ENCODE data around the gene EFHC1. TPM values are rescaled to one million over a fixed set of nuclear protein-coding genes. Genes with fewer than 3 reads are reported as not detected.

The EFHC1 gene
- total and polyA plus RNA-seq, 3 donors from 2014 or later, result 41.8 to 133 (median 62.9) TPM

- intact Hi-C loops (cut with DNase I; ENCODE audit: low total_unique reads), result loop anchor here (10.0 kb wide), 1 partner anchor 106 kb away; the partner anchor contains the start of gene MCM3
Measured at GRCh38 chr6:52390361-52390727, 29.8 kb upstream of the EFHC1 start.

GRCh38 chr6:52391599-52391998, 28.5 kb upstream of the EFHC1 start:
- no peak for TF ChIP-seq CTCF (IDR thresholded peaks at IDR 0.05)
- TF ChIP-seq POLR2A (IDR thresholded peaks at IDR 0.05), result no peak
- Histone ChIP-seq H3K27ac (no peak overlapping the region), H3K27me3 (no peaks in the 10 kb centered on the region), H3K4me1 (peaks cover 10% of the 10 kb centered on the region), H3K36me3 (ENCODE audit: low read depth, missing control alignments) (no peaks in the 10 kb centered on the region), H3K4me3 (no peak overlapping the region), H3K9me3 (no peaks in the 10 kb centered on the region)
- no peak for DNase-seq
- WGBS, 2 donors, result 84 to 94% methylated on average over 1 of the region's 1 CpG
- intact Hi-C loops (cut with DNase I; ENCODE audit: low total_unique reads), result loop anchor here (10.0 kb wide), 1 partner anchor 107 kb away; the partner anchor contains the start of gene MCM3

More at GRCh38 chr6:52390361-52390727, 29.8 kb upstream of the EFHC1 start:
- Histone ChIP-seq H3K36me3 (ENCODE audit: low read depth, missing control alignments) (no peaks in the 10 kb centered on the region), H3K4me1 (peaks cover 10% of the 10 kb centered on the region), H3K9me3 (no peaks in the 10 kb centered on the region), H3K27me3 (no peaks in the 10 kb centered on the region), H3K27ac (no peak overlapping the region), H3K4me3 (no peak overlapping the region)
- DNase-seq, result no peak
- TF ChIP-seq CTCF (IDR thresholded peaks at IDR 0.05) (no peak), POLR2A (IDR thresholded peaks at IDR 0.05) (no peak)
- 75 to 84% methylated on average over 4 of the region's 4 CpGs for WGBS, 2 donors

GRCh38 chr6:52392944-52393343, 27.2 kb upstream of the EFHC1 start:
- H3K4me3 ChIP-seq, result no peak overlapping the region
- H3K9me3 ChIP-seq, result no peaks in the 10 kb centered on the region
- H3K4me1 ChIP-seq, result peaks cover 10% of the 10 kb centered on the region
- no peak overlapping the region for H3K27ac ChIP-seq
- TF ChIP-seq POLR2A (IDR thresholded peaks at IDR 0.05) (no peak), CTCF (IDR thresholded peaks at IDR 0.05) (no peak)
- DNase-seq, result no peak
- WGBS, 2 donors, result 73 to 89% methylated on average over 1 of the region's 1 CpG
- no peaks in the 10 kb centered on the region for H3K27me3 ChIP-seq
- H3K36me3 ChIP-seq (ENCODE audit: low read depth, missing control alignments), result no peaks in the 10 kb centered on the region
- intact Hi-C loops (cut with DNase I; ENCODE audit: low total_unique reads), result loop anchor here (10.0 kb wide), 1 partner anchor 108 kb away; the partner anchor contains the start of gene MCM3

GRCh38 chr6:52393780-52394179, 26.4 kb upstream of the EFHC1 start:
- 94 to 100% methylated on average over 1 of the region's 1 CpG for whole genome bisulfite sequencing, 2 donors
- no peak overlapping the region for H3K27ac ChIP-seq
- DNase-seq, result no peak
- no peaks in the 10 kb centered on the region for H3K36me3 ChIP-seq (ENCODE audit: low read depth, missing control alignments)
- H3K9me3 ChIP-seq, result no peaks in the 10 kb centered on the region
- H3K27me3 ChIP-seq, result no peaks in the 10 kb centered on the region
- H3K4me1 ChIP-seq, result peaks cover 10% of the 10 kb centered on the region
- no peak for TF ChIP-seq CTCF (IDR thresholded peaks at IDR 0.05)
- no peak for TF ChIP-seq POLR2A (IDR thresholded peaks at IDR 0.05)
- H3K4me3 ChIP-seq, result no peak overlapping the region
- intact Hi-C loops (cut with DNase I; ENCODE audit: low total_unique reads), result loop anchor here (10.0 kb wide), 1 partner anchor 109 kb away; the partner anchor contains the start of gene MCM3

- Histone ChIP-seq H3K36me3 (ENCODE audit: low read depth, missing control alignments) (no peaks in the 10 kb centered on the region), H3K4me1 (peaks cover 10% of the 10 kb centered on the region), H3K4me3 (no peak overlapping the region), H3K27me3 (no peaks in the 10 kb centered on the region), H3K9me3 (no peaks in the 10 kb centered on the region), H3K27ac (no peak overlapping the region)
- no peak for DNase-seq
- no peak for TF ChIP-seq POLR2A (IDR thresholded peaks at IDR 0.05)
- 79 to 87% methylated on average over 4 of the region's 4 CpGs for WGBS, 2 donors
- intact Hi-C loops (cut with DNase I; ENCODE audit: low total_unique reads), result loop anchor here (10.0 kb wide), 1 partner anchor 109 kb away; the partner anchor contains the start of gene MCM3
Measured at GRCh38 chr6:52394251-52394666, 25.9 kb upstream of the EFHC1 start.
